BJ (cell line): ENCODE results near the gene MMD. TPM values are rescaled to one million over a fixed set of nuclear protein-coding genes. Genes with fewer than 3 reads are reported as not detected.
"Not testable (repeated sequence)": the region's sequence is repeated elsewhere in the genome, so short reads cannot be mapped to it uniquely, and the experiment has no call there.

ENCODE experiments used
- CTCF ChIA-PET: fragments of 350-600 bp; formaldehyde crosslinking; extraction: SDS; loops from one replicate; lab custom pipeline; 2021; ENCODE audit warnings: antibody characterized with exemption, inconsistent platforms; lab: Yijun Ruan, JAX
- POLR2A ChIA-PET: fragments of 300-600 bp; sonication (Branson Sonifier 250); formaldehyde crosslinking; extraction: SDS; loops from one replicate; lab custom pipeline; 2021; ENCODE audit warnings: antibody characterized with exemption; lab: Charles Lee
- DNase-seq: peaks from one replicate; pipeline ENCODE4 v3.0.0-alpha.2; 2011; ENCODE audit warnings: low read depth
- H3K27me3 ChIP-seq: 2 replicates; pipeline ENCODE4 v1.6.0; 2011; ENCODE audit warnings: low read length; ENCODE audit not compliant: control insufficient read depth, insufficient read depth
- H3K36me3 ChIP-seq: 2 replicates; pipeline ENCODE4 v1.5.1; 2011; ENCODE audit warnings: low read length; ENCODE audit not compliant: control insufficient read depth, insufficient read depth
- H3K4me3 ChIP-seq: 2 replicates; pipeline ENCODE4 v1.5.1; 2011; ENCODE audit warnings: low read depth, mild to moderate bottlenecking, control low read depth, low read length
- CTCF ChIP-seq: IDR thresholded peaks from 2 replicates; pipeline ENCODE4 v1.5.1; 2011; ENCODE audit warnings: low read depth, mild to moderate bottlenecking, control low read depth, inconsistent platforms, low read length, moderate library complexity; ENCODE audit not compliant: insufficient read depth
- polyA minus RNA-seq: library from RNA; depleted of rRNA, polyadenylated mRNA; stranded (reverse); fragments of >200 nt; gene quantifications from 2 replicates; pipeline ENCODE4 v1.2.3, GENCODE V29; 2011; rRNA and poly(A)+ RNA removed
- polyA plus RNA-seq: library from polyadenylated mRNA; depleted of rRNA; stranded (reverse); fragments of >200 nt; gene quantifications from 2 replicates; pipeline ENCODE4 v1.2.3, GENCODE V29; 2011; rRNA removed

MMD gene
- polyA plus RNA-seq (4.5 and 5.8 TPM in 2 replicates), polyA minus RNA-seq (3.6 and 5.5 TPM in 2 replicates)

GRCh38 chr17:55421179-55421934 is at the start of gene MMD:
Gene MMD (minus strand): TSS chr17:55421835. CDS start chr17:55421695, 140 bp downstream.
- ChIA-PET POLR2A (no interaction called here), CTCF (interaction anchor here (0.6 to 1.3 kb wide), 2 partner anchors 92 to 251 kb away, joined by 4 to 5 read pairs; no protein-coding TSS in a partner anchor)
- H3K4me3 ChIP-seq, result peak within 1 kb of the TSS; percentile 69
- no peak for DNase-seq
- H3K36me3 ChIP-seq, result no peaks in the 10 kb centered on the region
- no peak for TF ChIP-seq CTCF
- peaks cover 2% of the 10 kb centered on the region; the same call in 1 of the 2 replicates for H3K27me3 ChIP-seq

GRCh38 chr17:55466671-55467070 is 45.0 kb upstream of the MMD start:
- ChIA-PET CTCF (interaction anchor here (1.2 to 1.4 kb wide), 2 partner anchors 48 to 117 kb away, joined by 3 to 5 read pairs; no protein-coding TSS in a partner anchor), POLR2A (no interaction called here)
- TF ChIP-seq CTCF, result no peak
- Histone ChIP-seq H3K27me3 (peaks cover 2% of the 10 kb centered on the region; the same call in 1 of the 2 replicates), H3K36me3 (no peaks in the 10 kb centered on the region), H3K4me3 (no peak overlapping the region)
- DNase-seq, result no peak

GRCh38 chr17:55465771-55466170 is 44.1 kb upstream of the MMD start:
- POLR2A ChIA-PET, CTCF ChIA-PET, H3K4me3 ChIP-seq, H3K27me3 ChIP-seq, DNase-seq, H3K36me3 ChIP-seq: not testable (repeated sequence)

- POLR2A ChIA-PET, result no interaction called here
- H3K4me3 ChIP-seq, result no peak overlapping the region
- no peaks in the 10 kb centered on the region; the same call in 1 of the 2 replicates for H3K27me3 ChIP-seq
- no peak for DNase-seq
- no peak for TF ChIP-seq CTCF
- H3K36me3 ChIP-seq, result no peaks in the 10 kb centered on the region
- CTCF ChIA-PET, result no interaction called here
Measured at GRCh38 chr17:55463600-55463999, 42.0 kb upstream of the MMD start.

- POLR2A ChIA-PET, result no interaction called here
- H3K4me3 ChIP-seq, result no peak overlapping the region
- CTCF ChIA-PET, result no interaction called here
- no peak for DNase-seq
- no peaks in the 10 kb centered on the region for H3K36me3 ChIP-seq
- H3K27me3 ChIP-seq, result no peaks in the 10 kb centered on the region; the same call in 1 of the 2 replicates
- no peak for TF ChIP-seq CTCF
Measured at GRCh38 chr17:55462711-55463110, 41.1 kb upstream of the MMD start.
